Measurements from ENCODE around the gene OGDH.

DNA sequence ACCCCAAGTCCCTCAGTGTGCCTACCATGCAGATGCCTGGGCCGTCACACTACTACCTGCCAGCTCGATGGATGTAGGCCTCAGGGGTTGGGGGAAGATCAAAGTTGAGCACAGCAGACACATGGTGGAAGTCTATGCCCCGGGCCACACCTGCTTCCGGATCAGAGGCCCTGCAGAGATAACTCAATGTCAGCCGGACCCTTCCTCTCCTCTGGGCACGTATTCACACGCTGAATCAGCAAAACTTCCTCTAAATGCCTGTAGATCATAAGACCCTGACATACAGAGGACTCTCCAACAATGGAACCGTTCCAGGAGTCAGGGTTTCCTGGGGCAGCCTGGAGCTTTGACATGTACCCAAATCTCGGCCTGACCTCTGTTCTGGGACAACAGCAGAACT, 36.5 kb upstream of the OGDH start:
- TF ChIP-seq, protein P1, sequence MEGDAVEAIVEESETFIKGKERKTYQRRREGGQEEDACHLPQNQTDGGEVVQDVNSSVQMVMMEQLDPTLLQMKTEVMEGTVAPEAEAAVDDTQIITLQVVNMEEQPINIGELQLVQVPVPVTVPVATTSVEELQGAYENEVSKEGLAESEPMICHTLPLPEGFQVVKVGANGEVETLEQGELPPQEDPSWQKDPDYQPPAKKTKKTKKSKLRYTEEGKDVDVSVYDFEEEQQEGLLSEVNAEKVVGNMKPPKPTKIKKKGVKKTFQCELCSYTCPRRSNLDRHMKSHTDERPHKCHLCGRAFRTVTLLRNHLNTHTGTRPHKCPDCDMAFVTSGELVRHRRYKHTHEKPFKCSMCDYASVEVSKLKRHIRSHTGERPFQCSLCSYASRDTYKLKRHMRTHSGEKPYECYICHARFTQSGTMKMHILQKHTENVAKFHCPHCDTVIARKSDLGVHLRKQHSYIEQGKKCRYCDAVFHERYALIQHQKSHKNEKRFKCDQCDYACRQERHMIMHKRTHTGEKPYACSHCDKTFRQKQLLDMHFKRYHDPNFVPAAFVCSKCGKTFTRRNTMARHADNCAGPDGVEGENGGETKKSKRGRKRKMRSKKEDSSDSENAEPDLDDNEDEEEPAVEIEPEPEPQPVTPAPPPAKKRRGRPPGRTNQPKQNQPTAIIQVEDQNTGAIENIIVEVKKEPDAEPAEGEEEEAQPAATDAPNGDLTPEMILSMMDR (conservative IDR thresholded peaks at IDR 0.05; ENCODE audit: low read depth in 2 of 2) = no peak
- no peak for TF ChIP-seq EZH2phosphoT487 (IDR thresholded peaks at IDR 0.05; ENCODE audit: unreplicated experiment)
- TF ChIP-seq CREB1 (CRISPR knock-in tag; IDR thresholded peaks at IDR 0.05; ENCODE audit: low read depth) = no peak
- TF ChIP-seq EZH2 (IDR thresholded peaks at IDR 0.05; ENCODE audit: low read depth, unreplicated experiment) = no peak
- TF ChIP-seq, protein P2, sequence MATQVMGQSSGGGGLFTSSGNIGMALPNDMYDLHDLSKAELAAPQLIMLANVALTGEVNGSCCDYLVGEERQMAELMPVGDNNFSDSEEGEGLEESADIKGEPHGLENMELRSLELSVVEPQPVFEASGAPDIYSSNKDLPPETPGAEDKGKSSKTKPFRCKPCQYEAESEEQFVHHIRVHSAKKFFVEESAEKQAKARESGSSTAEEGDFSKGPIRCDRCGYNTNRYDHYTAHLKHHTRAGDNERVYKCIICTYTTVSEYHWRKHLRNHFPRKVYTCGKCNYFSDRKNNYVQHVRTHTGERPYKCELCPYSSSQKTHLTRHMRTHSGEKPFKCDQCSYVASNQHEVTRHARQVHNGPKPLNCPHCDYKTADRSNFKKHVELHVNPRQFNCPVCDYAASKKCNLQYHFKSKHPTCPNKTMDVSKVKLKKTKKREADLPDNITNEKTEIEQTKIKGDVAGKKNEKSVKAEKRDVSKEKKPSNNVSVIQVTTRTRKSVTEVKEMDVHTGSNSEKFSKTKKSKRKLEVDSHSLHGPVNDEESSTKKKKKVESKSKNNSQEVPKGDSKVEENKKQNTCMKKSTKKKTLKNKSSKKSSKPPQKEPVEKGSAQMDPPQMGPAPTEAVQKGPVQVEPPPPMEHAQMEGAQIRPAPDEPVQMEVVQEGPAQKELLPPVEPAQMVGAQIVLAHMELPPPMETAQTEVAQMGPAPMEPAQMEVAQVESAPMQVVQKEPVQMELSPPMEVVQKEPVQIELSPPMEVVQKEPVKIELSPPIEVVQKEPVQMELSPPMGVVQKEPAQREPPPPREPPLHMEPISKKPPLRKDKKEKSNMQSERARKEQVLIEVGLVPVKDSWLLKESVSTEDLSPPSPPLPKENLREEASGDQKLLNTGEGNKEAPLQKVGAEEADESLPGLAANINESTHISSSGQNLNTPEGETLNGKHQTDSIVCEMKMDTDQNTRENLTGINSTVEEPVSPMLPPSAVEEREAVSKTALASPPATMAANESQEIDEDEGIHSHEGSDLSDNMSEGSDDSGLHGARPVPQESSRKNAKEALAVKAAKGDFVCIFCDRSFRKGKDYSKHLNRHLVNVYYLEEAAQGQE (IDR thresholded peaks at IDR 0.05; ENCODE audit: unreplicated experiment) = no peak
- no peak for TF ChIP-seq JUNB (IDR thresholded peaks at IDR 0.05; ENCODE audit: unreplicated experiment)
- no peak for TF ChIP-seq POLR2AphosphoS5 (IDR thresholded peaks at IDR 0.05; ENCODE audit: low read depth)
- TF ChIP-seq NANOG (IDR thresholded peaks at IDR 0.05; ENCODE audit: borderline replicate concordance) = no peak
- TF ChIP-seq, protein P3, sequence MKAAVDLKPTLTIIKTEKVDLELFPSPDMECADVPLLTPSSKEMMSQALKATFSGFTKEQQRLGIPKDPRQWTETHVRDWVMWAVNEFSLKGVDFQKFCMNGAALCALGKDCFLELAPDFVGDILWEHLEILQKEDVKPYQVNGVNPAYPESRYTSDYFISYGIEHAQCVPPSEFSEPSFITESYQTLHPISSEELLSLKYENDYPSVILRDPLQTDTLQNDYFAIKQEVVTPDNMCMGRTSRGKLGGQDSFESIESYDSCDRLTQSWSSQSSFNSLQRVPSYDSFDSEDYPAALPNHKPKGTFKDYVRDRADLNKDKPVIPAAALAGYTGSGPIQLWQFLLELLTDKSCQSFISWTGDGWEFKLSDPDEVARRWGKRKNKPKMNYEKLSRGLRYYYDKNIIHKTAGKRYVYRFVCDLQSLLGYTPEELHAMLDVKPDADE (IDR thresholded peaks at IDR 0.05) = no peak
- no peak for TF ChIP-seq ZNF114 (CRISPR knock-in tag; IDR thresholded peaks at IDR 0.05)

All from GM23338 (cell line).